Measurements from ENCODE around the gene TLR10.

The TLR10 gene

DNA sequence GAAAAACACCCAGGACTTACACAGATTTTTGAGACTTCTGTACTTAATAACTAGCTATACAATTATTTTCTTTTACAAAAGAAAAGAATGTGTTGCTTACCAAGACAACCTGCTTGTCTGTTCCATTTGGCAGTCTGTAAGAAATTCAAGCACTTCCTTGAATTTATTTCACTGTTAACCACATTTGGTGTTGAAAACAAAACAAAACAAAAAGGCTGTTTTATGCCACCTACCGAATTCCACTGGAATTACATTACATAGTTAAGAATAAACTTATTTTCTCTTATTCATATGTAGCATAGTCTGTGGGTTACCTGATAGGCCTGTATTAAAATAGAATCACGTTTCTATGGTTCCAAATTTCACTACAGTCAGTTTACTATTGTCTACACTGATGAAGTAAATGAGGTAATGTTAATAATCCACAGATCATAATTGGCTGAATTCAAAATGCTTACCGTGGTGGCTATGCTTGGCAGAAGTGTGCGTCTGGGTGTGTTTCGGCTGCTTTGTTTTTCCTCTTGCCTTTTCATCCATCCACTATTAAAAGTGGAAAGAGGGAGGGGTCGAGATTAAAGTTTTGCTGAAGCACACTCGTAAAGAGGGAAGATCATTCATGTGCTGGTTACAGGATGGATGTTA lies 22.0 kb upstream of the TLR10 start, which contains the start of gene TLR1:
TLR1 (minus strand) TSS at position 138 of the 642 bp plus-strand sequence. CDS start 5,960 bp downstream, outside the sequence.
- Histone ChIP-seq H3K4me3 (ENCODE audit: low read depth, low read length) (no peak within 1 kb of the TSS), H3K36me3 (replicated peaks) (no peaks in the 10 kb centered on the region), H3K27ac (no peak within 1 kb of the TSS), H3K27me3 (replicated peaks) (no peaks in the 10 kb centered on the region)
- TF ChIP-seq, protein P1, sequence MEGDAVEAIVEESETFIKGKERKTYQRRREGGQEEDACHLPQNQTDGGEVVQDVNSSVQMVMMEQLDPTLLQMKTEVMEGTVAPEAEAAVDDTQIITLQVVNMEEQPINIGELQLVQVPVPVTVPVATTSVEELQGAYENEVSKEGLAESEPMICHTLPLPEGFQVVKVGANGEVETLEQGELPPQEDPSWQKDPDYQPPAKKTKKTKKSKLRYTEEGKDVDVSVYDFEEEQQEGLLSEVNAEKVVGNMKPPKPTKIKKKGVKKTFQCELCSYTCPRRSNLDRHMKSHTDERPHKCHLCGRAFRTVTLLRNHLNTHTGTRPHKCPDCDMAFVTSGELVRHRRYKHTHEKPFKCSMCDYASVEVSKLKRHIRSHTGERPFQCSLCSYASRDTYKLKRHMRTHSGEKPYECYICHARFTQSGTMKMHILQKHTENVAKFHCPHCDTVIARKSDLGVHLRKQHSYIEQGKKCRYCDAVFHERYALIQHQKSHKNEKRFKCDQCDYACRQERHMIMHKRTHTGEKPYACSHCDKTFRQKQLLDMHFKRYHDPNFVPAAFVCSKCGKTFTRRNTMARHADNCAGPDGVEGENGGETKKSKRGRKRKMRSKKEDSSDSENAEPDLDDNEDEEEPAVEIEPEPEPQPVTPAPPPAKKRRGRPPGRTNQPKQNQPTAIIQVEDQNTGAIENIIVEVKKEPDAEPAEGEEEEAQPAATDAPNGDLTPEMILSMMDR (IDR thresholded peaks at IDR 0.05; ENCODE audit: low read depth, low read length, missing control alignments) = peak; percentile 32
- DNase-seq = peak; percentile 14
- in situ Hi-C loops (cut with HindIII; ENCODE audit: low pct_ligation_motif_present, low sequenced_read_pairs) = no loop called here

GRCh38 chr4:38803833-38804653 lies 21.3 kb upstream of the TLR10 start:
- Histone ChIP-seq H3K27ac (no peak overlapping the region), H3K36me3 (replicated peaks) (no peaks in the 10 kb centered on the region), H3K27me3 (replicated peaks) (no peaks in the 10 kb centered on the region), H3K4me3 (ENCODE audit: low read depth, low read length) (no peak overlapping the region)
- DNase-seq = no peak
- in situ Hi-C loops (cut with HindIII; ENCODE audit: low pct_ligation_motif_present, low sequenced_read_pairs) = no loop called here
- TF ChIP-seq, protein P1 (IDR thresholded peaks at IDR 0.05; ENCODE audit: low read depth, low read length, missing control alignments) = no peak

DNA sequence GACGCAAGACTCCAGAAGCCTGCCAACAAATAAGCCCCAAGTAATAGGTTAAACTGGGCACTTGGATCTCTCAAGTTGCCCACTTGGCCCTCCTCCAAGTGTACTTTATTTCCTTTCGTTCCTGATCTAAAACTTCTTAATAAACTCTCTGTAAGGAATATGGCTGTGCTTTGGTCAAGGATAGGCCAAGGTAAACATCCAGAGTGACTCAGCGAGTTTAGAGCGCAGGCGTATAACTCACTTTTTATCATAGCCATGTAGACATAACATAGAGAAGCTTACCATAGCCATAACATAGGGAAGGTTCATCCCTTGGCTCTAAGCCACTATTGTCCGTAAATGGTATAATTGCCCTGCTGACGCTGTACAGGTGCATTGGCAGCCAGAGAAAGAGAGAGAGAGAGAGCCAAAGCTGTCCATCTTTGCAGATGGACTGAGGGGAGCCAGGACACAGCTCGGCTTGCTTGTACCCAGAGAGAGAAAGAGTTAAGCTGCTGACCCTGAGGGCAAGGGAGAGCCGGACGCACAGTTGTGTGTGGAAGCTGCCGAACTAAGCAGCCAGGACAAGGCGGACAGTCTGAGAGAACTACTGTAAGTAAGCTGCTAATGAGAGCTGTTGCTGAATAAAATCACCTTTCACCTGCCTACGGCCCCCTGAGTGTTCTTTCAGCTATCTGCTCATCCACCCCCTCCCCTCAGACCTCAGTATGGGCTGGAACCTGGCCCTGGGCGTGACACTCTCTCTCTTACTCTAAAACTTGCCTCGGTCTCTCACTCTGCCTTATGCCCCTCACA lies 20.0 kb upstream of the TLR10 start:
- H3K27ac ChIP-seq = no peak overlapping the region
- DNase-seq = no peak
- TF ChIP-seq, protein P1 (IDR thresholded peaks at IDR 0.05; ENCODE audit: low read depth, low read length, missing control alignments) = no peak
- in situ Hi-C loops (cut with HindIII; ENCODE audit: low pct_ligation_motif_present, low sequenced_read_pairs) = no loop called here
- no peaks in the 10 kb centered on the region for H3K36me3 ChIP-seq (replicated peaks)
- H3K27me3 ChIP-seq (replicated peaks) = no peaks in the 10 kb centered on the region
- no peak overlapping the region for H3K4me3 ChIP-seq (ENCODE audit: low read depth, low read length)

- no peak overlapping the region for H3K4me3 ChIP-seq (ENCODE audit: low read depth, low read length)
- no peaks in the 10 kb centered on the region for H3K36me3 ChIP-seq (replicated peaks)
- H3K27ac ChIP-seq = no peak overlapping the region
- in situ Hi-C loops (cut with HindIII; ENCODE audit: low pct_ligation_motif_present, low sequenced_read_pairs) = no loop called here
- no peak for DNase-seq
- TF ChIP-seq, protein P1 (IDR thresholded peaks at IDR 0.05; ENCODE audit: low read depth, low read length, missing control alignments) = no peak
- H3K27me3 ChIP-seq (replicated peaks) = no peaks in the 10 kb centered on the region
These were observed 18.2 kb upstream of the TLR10 start for GRCh38 chr4:38800961-38801450.

DNA sequence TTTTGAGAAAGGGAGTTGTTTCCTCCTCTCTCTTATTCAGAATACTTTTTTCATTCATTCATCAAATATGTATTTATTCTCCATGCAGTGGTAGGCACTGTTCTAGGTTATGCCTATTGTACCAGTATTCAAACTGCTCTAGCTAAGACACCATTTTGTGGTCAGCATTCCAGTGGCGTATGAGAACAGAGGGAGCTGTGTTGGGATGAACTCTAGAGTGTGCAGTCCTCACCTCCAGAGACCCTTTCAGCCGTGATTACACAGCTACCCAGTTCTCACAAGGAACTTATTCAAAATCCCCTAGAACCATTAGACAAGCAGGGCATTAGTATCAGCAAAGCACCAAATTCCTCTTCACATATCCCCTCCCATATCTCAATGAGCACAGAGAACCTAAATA lies 17.6 kb upstream of the TLR10 start:
- no peak overlapping the region for H3K4me3 ChIP-seq (ENCODE audit: low read depth, low read length)
- in situ Hi-C loops (cut with HindIII; ENCODE audit: low pct_ligation_motif_present, low sequenced_read_pairs) = no loop called here
- DNase-seq = no peak

More for the DNA sequence above, 17.6 kb upstream of the TLR10 start:
- H3K27me3 ChIP-seq (replicated peaks) = no peaks in the 10 kb centered on the region
- no peak overlapping the region for H3K27ac ChIP-seq
- H3K36me3 ChIP-seq (replicated peaks) = no peaks in the 10 kb centered on the region
- TF ChIP-seq, protein P1 (IDR thresholded peaks at IDR 0.05; ENCODE audit: low read depth, low read length, missing control alignments) = no peak
